ENCODE data around the gene ZCCHC24. TPM values are rescaled to one million over a fixed set of nuclear protein-coding genes. Genes with fewer than 3 reads are reported as not detected.

ZCCHC24 gene
- total RNA-seq, 1 donor, result 56.0 TPM

DNA sequence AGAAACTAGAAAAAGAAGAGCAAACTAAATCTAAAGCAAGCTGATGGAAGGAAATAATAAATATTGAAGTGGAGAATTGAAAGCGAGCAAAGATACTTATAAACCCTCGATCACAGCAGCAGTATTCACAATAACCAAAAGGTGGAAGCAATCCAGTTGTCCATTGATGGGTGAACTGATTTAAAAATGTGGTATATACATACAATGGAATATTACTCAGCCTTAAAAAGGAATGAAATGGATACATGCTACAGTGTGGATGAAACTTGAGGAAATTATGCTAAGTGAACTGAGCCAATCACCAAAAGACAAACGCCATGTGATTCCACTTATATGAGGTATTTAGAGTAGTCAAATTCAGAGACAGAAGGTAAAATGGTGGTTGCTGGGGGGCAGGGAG lies 17.5 kb downstream of the ZCCHC24 start:
- TF ChIP-seq, protein P1, sequence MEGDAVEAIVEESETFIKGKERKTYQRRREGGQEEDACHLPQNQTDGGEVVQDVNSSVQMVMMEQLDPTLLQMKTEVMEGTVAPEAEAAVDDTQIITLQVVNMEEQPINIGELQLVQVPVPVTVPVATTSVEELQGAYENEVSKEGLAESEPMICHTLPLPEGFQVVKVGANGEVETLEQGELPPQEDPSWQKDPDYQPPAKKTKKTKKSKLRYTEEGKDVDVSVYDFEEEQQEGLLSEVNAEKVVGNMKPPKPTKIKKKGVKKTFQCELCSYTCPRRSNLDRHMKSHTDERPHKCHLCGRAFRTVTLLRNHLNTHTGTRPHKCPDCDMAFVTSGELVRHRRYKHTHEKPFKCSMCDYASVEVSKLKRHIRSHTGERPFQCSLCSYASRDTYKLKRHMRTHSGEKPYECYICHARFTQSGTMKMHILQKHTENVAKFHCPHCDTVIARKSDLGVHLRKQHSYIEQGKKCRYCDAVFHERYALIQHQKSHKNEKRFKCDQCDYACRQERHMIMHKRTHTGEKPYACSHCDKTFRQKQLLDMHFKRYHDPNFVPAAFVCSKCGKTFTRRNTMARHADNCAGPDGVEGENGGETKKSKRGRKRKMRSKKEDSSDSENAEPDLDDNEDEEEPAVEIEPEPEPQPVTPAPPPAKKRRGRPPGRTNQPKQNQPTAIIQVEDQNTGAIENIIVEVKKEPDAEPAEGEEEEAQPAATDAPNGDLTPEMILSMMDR (IDR thresholded peaks at IDR 0.05; ENCODE audit: insufficient read depth, low read length), result no peak
- DNase-seq (ENCODE audit: low read depth), result no peak
- H3K4me3 ChIP-seq (ENCODE audit: low read depth, low read length), result no peak overlapping the region

DNA sequence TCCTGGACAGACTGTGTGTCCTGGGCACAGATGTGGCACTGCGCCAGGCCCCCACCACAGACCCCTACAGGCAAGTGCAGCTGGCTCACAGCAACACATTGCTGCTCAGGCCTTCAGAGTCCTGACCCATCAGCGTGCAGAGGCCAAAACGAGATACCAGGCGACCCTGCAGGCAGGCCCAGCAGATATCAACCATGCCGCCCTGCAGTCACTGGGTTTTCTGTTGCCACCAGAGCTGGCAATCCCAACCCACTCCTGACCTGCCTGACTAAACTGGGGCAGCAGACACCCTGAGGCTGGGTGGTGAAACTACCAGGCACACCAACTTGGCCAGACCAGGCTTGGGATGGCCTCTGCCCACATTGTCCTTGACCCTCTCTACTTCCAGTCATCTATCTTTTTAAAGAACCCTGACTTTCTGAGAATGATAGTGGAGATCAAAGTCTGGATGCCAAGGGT lies 20.3 kb downstream of the ZCCHC24 start:
- TF ChIP-seq, protein P1 (IDR thresholded peaks at IDR 0.05; ENCODE audit: insufficient read depth, low read length), result no peak
- H3K4me3 ChIP-seq (ENCODE audit: low read depth, low read length), result no peak overlapping the region
- no peak for DNase-seq (ENCODE audit: low read depth)

DNA sequence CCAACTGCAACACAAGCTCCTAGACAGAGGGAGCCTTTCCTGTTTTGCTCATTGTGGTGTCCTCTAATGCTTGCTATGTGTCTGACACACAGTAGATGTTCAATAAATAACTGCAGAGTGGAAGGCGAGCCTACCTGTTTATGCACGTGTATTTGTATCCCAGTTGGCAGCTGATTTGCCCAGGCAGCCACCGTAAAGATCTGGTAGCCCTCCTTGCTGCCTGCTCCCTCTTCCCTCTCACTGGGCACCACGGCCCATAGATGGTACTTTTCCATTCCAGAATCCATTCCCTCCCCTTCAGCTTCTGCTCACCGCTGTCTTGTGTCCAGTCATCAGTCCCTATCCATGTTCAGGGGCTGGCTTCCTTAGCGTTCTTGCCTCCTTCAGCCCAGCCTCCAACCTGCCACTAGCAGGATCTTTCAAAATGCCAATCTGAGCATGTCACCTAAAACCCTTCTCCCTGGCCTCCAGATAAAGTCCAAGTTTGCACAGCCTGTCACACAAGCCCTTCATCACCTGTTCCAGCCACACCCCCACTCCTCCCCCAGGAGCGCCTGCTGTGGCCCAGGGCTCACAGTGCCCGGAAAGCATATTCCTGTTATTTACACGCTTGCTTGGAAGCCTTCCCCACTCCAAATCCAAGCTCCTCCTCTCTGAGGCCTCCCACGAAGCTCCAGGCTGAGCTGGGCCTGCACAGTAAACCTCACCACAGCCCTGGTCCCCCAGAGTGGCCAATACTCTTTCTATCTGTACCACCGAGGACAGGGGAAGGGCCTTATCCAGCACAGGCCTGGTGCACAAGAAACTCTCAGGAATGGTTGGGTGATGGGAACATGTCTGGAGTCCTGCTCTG lies 21.0 kb downstream of the ZCCHC24 start:
- TF ChIP-seq, protein P1 (IDR thresholded peaks at IDR 0.05; ENCODE audit: insufficient read depth, low read length), result no peak
- DNase-seq (ENCODE audit: low read depth), result peak; percentile 29
- no peak overlapping the region for H3K4me3 ChIP-seq (ENCODE audit: low read depth, low read length)

DNA sequence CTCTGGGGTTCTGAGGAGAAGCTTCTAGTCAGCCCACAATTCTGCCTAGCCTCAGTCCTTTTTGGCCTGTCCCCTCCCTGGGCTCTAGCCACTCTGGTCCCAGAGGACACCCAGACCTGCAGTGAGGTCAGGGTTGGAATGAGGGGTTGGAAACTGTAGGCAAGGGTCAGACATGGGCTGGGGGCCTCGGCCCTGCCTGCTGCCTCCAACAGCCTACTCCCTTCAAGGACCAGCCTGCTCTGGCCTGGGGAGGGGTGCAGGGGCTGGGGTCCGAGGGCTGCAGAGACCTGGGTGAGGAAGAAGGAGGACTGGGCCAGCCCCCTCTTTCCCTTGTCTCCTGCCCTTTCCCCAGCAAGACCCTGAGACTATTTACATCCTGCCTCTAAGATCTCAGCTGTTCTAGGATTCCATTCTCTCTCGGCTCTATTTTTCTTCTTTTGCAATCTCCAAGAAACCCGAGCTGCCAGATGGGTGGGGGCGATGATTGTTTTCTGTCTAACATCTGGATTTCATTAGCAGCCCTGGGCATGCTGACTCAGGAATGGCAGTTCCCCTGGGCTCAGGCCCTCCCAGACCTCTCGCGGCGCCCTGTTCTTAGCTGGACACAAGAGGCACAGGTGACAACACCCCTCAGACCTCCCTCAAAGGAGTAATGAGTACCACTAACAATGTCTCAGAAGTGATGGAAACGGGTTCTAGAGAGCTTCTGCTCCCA lies 23.1 kb downstream of the ZCCHC24 start:
- peak; percentile 96 for DNase-seq (ENCODE audit: low read depth)
- H3K4me3 ChIP-seq (ENCODE audit: low read depth, low read length), result no peak overlapping the region
- TF ChIP-seq, protein P1 (IDR thresholded peaks at IDR 0.05; ENCODE audit: insufficient read depth, low read length), result no peak

DNA sequence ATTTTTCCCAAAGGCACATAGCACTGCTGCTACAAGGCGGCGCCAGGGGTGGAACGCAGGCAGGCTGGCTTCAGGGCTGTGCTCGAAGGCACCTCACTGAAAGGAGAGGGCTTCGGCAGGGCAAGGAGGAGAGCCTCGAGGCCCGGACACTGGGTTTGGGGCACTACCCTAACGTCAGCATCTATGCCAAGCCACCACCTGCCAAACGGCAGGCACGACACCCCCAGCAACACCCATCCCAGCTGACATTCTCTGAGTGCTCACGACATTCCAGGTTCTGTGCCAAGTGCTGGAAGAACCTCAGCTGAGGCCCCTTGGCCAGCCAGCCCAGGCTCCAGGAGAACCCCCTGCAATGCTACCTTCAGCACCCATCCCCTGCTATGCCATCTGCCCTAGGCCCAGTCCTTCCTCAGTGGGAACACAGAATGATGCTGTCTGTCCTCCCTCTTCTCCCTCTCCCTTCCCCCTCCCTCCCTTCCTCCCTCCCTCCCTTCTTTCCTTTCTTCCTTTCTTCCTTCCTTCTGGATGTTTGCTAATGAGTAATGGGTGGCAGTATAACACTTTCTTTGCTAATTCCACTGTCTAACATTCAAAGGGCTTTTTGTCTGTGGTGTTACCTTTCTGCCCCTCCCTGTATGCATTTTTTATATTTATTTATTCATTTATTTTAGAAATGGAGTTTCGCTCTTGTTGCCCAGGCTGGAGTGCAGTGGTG lies 24.3 kb downstream of the ZCCHC24 start:
- no peak for DNase-seq (ENCODE audit: low read depth)
- TF ChIP-seq, protein P1 (IDR thresholded peaks at IDR 0.05; ENCODE audit: insufficient read depth, low read length), result no peak
- H3K4me3 ChIP-seq (ENCODE audit: low read depth, low read length), result no peak overlapping the region

DNA sequence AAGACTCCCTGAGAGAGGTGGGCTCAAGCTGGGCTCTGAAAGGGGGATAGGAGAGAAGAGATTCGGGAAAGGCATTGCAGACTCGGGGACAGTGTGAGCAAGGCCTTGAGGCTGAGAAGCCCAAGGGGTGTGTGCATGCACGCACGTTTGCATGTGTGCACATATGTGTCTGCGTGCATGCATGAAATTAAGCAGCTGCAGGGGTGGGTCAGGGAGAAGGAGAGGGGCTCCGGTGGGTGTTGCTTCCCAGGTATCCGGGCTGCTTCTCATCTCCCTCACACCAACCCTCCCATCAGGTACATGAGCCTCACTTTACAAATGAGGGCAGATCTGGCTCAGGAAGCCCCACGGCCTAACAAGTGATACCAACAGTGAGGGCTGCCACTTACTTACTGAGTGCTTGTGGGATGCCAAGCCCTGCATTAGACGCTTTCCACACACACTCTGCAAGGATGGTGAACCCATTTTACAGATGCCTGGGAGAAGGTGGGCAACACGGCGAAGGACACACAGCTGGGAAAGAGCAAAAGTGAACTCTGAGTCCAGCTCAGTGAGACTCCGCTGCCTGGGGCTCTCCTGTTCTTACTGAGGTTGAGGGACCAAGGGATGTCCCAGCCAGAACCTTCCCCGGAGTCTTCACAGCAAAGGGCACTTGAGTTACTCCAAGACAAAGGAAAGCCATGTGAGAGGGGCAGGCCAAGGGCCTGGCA lies 26.4 kb downstream of the ZCCHC24 start:
- no peak overlapping the region for H3K4me3 ChIP-seq (ENCODE audit: low read depth, low read length)
- DNase-seq (ENCODE audit: low read depth), result no peak
- TF ChIP-seq, protein P1 (IDR thresholded peaks at IDR 0.05; ENCODE audit: insufficient read depth, low read length), result no peak
